GM12892 (cell line): ENCODE results near the gene TMEM242.

ENCODE experiments used
- POLR2A ChIP-seq: IDR thresholded peaks from 2 replicates; pipeline ENCODE4 v1.6.1; 2011; ENCODE audit warnings: low read depth, low read length, control low read depth
- POLR2AphosphoS5 ChIP-seq: IDR thresholded peaks from 2 replicates; pipeline ENCODE4 v1.6.1; 2011; ENCODE audit warnings: low read depth, low read length, control low read depth
- TAF1 ChIP-seq: IDR thresholded peaks from 2 replicates; pipeline ENCODE4 v1.6.1; 2011; ENCODE audit warnings: low read depth, mild to moderate bottlenecking, control low read depth, low read length, borderline replicate concordance

DNA sequence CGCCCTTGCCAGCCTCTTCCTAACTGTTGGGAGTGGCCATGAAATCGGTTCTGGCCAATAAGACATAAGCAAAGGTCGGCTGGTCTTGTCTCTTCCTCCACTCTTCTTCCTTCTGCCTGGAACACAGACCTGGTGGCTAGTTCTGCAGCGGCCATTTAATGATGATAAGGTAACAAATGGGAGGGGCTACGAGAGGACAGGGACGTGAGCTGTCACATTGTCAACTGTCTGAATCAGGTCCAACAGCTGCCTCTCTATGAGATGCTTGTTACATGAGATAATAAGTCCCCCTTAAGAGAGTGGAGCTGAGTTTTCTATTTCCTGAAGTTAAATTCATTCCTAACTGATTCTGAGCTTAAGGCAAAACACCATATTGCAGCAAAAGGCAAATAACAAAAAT lies 12.5 kb upstream of the TMEM242 start:
- TF ChIP-seq POLR2AphosphoS5 (no peak), POLR2A (no peak), TAF1 (no peak)
